ENCODE measurements around the gene AGPAT1. TPM values are rescaled to one million over a fixed set of nuclear protein-coding genes. Genes with fewer than 3 reads are reported as not detected.

The AGPAT1 gene
- total RNA-seq, 1 donor from 2014 or later: 43.0 TPM

GRCh38 chr6:32220021-32220420 lies 44.1 kb upstream of the AGPAT1 start:
- Histone ChIP-seq H3K4me1 (peaks cover 20% of the 10 kb centered on the region), H3K4me3 (no peak overlapping the region), H3K27ac (replicated peaks) (no peak overlapping the region), H3K27me3 (ENCODE audit: low read depth) (peaks cover 16% of the 10 kb centered on the region), H3K9me3 (replicated peaks) (no peaks in the 10 kb centered on the region), H3K36me3 (peaks cover 44% of the 10 kb centered on the region)
- no peak for TF ChIP-seq CTCF (IDR thresholded peaks at IDR 0.05; ENCODE audit: borderline replicate concordance)
- intact Hi-C loops (cut with micrococcal nuclease): no loop called here
- no peak for DNase-seq

GRCh38 chr6:32218167-32218566 lies 42.3 kb upstream of the AGPAT1 start:
- Histone ChIP-seq H3K36me3 (peaks cover 44% of the 10 kb centered on the region), H3K9me3 (replicated peaks) (no peaks in the 10 kb centered on the region)

DNA sequence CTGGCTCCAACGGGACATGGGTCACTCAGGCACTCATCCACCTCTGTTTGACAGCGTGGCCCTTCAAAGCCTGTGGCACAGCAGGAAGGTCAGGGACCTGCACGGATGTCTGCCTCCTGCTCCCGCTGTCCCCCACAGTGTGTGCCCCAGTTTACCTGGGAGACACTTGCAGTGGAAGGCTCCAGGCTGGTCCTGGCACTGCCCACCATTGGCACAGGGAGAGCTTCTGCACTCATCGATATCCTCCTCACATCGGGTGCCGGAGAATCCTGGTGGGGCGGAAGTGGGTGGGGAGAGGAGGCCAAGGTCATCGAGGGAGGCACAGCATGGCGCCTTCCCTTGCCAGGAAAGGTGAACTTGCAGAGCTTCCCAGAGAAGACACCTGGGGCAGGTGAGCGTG lies 41.1 kb upstream of the AGPAT1 start:
- Histone ChIP-seq H3K27me3 (ENCODE audit: low read depth) (peaks cover 12% of the 10 kb centered on the region), H3K36me3 (peaks cover 44% of the 10 kb centered on the region), H3K9me3 (replicated peaks) (no peaks in the 10 kb centered on the region), H3K4me3 (no peak overlapping the region), H3K4me1 (peaks cover 5% of the 10 kb centered on the region), H3K27ac (replicated peaks) (no peak overlapping the region)
- TF ChIP-seq CTCF (IDR thresholded peaks at IDR 0.05; ENCODE audit: borderline replicate concordance): no peak
- intact Hi-C loops (cut with micrococcal nuclease): no loop called here
- no peak for DNase-seq

More at GRCh38 chr6:32218167-32218566, 42.3 kb upstream of the AGPAT1 start:
- peaks cover 13% of the 10 kb centered on the region for H3K4me1 ChIP-seq
- intact Hi-C loops (cut with micrococcal nuclease): no loop called here
- TF ChIP-seq CTCF (IDR thresholded peaks at IDR 0.05; ENCODE audit: borderline replicate concordance): no peak
- H3K27ac ChIP-seq (replicated peaks): no peak overlapping the region
- peaks cover 16% of the 10 kb centered on the region for H3K27me3 ChIP-seq (ENCODE audit: low read depth)
- H3K4me3 ChIP-seq: no peak overlapping the region
- no peak for DNase-seq

DNA sequence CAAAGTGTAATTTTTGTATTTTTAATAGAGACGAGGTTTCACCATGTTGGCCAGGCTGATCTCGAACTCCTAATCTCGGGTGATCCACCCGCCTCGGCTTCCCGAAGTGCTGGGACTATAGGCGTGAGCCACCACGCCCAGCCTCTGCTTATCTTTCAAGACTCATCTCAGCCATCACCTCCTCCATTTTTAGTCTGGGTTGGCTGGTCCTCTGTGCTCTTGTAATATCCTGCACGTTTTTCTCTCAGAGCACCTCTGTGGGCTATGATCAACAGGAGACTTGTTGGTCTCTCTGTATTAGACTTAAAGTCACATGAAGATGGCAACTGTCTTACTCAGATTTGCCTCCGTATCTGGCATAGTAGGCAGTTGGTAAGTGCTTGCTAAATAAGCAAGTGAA lies 40.4 kb upstream of the AGPAT1 start:
- TF ChIP-seq CTCF (IDR thresholded peaks at IDR 0.05; ENCODE audit: borderline replicate concordance): no peak
- no peaks in the 10 kb centered on the region for H3K9me3 ChIP-seq (replicated peaks)

GRCh38 chr6:32215617-32216016 lies 39.7 kb upstream of the AGPAT1 start:
- H3K9me3 ChIP-seq (replicated peaks): no peaks in the 10 kb centered on the region
- peaks cover 7% of the 10 kb centered on the region for H3K27me3 ChIP-seq (ENCODE audit: low read depth)
- H3K36me3 ChIP-seq: peaks cover 39% of the 10 kb centered on the region
- no peak for DNase-seq
- H3K4me3 ChIP-seq: no peak overlapping the region
- no peaks in the 10 kb centered on the region for H3K4me1 ChIP-seq
- no peak overlapping the region for H3K27ac ChIP-seq (replicated peaks)
- intact Hi-C loops (cut with micrococcal nuclease): no loop called here
- TF ChIP-seq CTCF (IDR thresholded peaks at IDR 0.05; ENCODE audit: borderline replicate concordance): no peak

More for the DNA sequence above, 40.4 kb upstream of the AGPAT1 start:
- no peak overlapping the region for H3K4me3 ChIP-seq
- intact Hi-C loops (cut with micrococcal nuclease): no loop called here
- H3K27me3 ChIP-seq (ENCODE audit: low read depth): peaks cover 12% of the 10 kb centered on the region
- no peak overlapping the region for H3K27ac ChIP-seq (replicated peaks)
- H3K36me3 ChIP-seq: peaks cover 44% of the 10 kb centered on the region
- DNase-seq: no peak
- H3K4me1 ChIP-seq: no peaks in the 10 kb centered on the region

DNA sequence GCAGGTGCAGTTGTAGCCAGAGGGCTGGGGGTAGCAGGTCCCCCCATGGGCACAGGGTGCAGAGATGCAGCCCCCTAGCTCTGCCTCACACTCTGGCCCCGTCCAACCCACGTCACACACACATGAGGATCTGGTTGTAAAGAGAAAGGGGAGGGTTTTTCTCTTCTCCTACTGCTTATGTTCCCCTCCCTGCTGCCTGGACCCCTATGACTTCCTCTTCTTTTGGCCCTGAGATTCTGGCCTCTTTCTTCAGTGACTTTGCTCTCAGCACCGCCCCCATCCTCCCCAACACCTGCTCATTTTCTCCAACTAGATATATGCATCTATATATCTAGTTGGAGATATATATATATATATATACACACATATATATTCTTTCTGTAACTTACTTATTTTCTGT lies 38.2 kb upstream of the AGPAT1 start:
- intact Hi-C loops (cut with micrococcal nuclease): no loop called here
- no peak for DNase-seq
- no peaks in the 10 kb centered on the region for H3K27me3 ChIP-seq (ENCODE audit: low read depth)
- H3K4me1 ChIP-seq: no peaks in the 10 kb centered on the region
- no peak overlapping the region for H3K27ac ChIP-seq (replicated peaks)
- no peak for TF ChIP-seq CTCF (IDR thresholded peaks at IDR 0.05; ENCODE audit: borderline replicate concordance)
- H3K9me3 ChIP-seq (replicated peaks): no peaks in the 10 kb centered on the region
- peaks cover 33% of the 10 kb centered on the region for H3K36me3 ChIP-seq
- H3K4me3 ChIP-seq: no peak overlapping the region
